C1 segment of cervical spinal cord (tissue), 14 donors: Measurements from ENCODE around the gene ALPL.
"Not testable (repeated sequence)": the region's sequence is repeated elsewhere in the genome, so short reads cannot be mapped to it uniquely, and the experiment has no call there.

Source experiments
- DNase-seq, 14 donors: peaks; one replicate each; lab custom pipeline; 2025; lab: John Stamatoyannopoulos, UW

Gene ALPL

GRCh38 chr1:21507511-21508270, 1.5 kb upstream of the ALPL start:
- no peak for DNase-seq

- DNase-seq: peak in 7 of 14 donors; percentile 4 to 57 (median 9)
Measured at GRCh38 chr1:21508580-21509350, 458 bp upstream of the ALPL start.

- DNase-seq: no peak
Measured at GRCh38 chr1:21510113-21510493, 880 bp downstream of the ALPL start.

- DNase-seq: no peak
Measured at GRCh38 chr1:21510885-21511578, 1.8 kb downstream of the ALPL start.

GRCh38 chr1:21511579-21512522, 2.6 kb downstream of the ALPL start:
- DNase-seq: peak in 4 of 14 donors; percentile 18 to 67 (median 32)

GRCh38 chr1:21514245-21514644, 5.0 kb downstream of the ALPL start:
- no peak for DNase-seq

GRCh38 chr1:21517161-21517589, 8.0 kb downstream of the ALPL start:
- no peak for DNase-seq

- DNase-seq: no peak
Measured at GRCh38 chr1:21517660-21518480, 8.6 kb downstream of the ALPL start.

- no peak for DNase-seq
Measured at GRCh38 chr1:21518774-21519455, 9.7 kb downstream of the ALPL start.

GRCh38 chr1:21519486-21520070, 10.4 kb downstream of the ALPL start:
- DNase-seq: not testable (repeated sequence)

GRCh38 chr1:21520899-21521716, 11.9 kb downstream of the ALPL start:
- peak in 4 of 14 donors; percentile 6 to 38 (median 18) for DNase-seq

GRCh38 chr1:21521717-21522060, 12.5 kb downstream of the ALPL start:
- no peak for DNase-seq

- DNase-seq: no peak
Measured at GRCh38 chr1:21522525-21523038, 13.4 kb downstream of the ALPL start.

- DNase-seq: no peak
Measured at GRCh38 chr1:21523297-21523813, 14.1 kb downstream of the ALPL start.

- no peak for DNase-seq
Measured at GRCh38 chr1:21524220-21524619, 15.0 kb downstream of the ALPL start.

- DNase-seq: peak in 9 of 14 donors; percentile 10 to 66 (median 45)
Measured at GRCh38 chr1:21524686-21525339, 15.6 kb downstream of the ALPL start.

- DNase-seq: no peak
Measured at GRCh38 chr1:21525340-21525717, 16.1 kb downstream of the ALPL start.
